ENCODE data around the gene HPCAL1. TPM values are rescaled to one million over a fixed set of nuclear protein-coding genes. Genes with fewer than 3 reads are reported as not detected.

HPCAL1 gene
- total and polyA plus RNA-seq, 2 of the 4 experiments (the other 2 are of a cell fraction), result 8.2 to 33.7 TPM

GRCh38 chr2:10471955-10472354, 169.3 kb downstream of the HPCAL1 start:
- no peak overlapping the region for H2BK20ac ChIP-seq (ENCODE audit: low read depth, low read length)
- H2AK9ac ChIP-seq (replicated peaks; ENCODE audit: low read depth, low read length, poor library complexity), result no peak overlapping the region
- no peak overlapping the region for H4K91ac ChIP-seq (ENCODE audit: insufficient read depth, low read depth, low read length)
- no peak overlapping the region for H4K5ac ChIP-seq (ENCODE audit: low read depth, low read length)
- H3K18ac ChIP-seq (ENCODE audit: low read depth, low read length), result no peak overlapping the region
- ATAC-seq (ENCODE audit: low read depth), result no peak
- BruUV-seq (replicated peaks), result no TSS peak
- H4K20me1 ChIP-seq (ENCODE audit: insufficient read depth, low read length), result no peaks in the 10 kb centered on the region
- no peak overlapping the region for H2AFZ ChIP-seq (replicated peaks; ENCODE audit: low read length, poor library complexity)
- H3K79me1 ChIP-seq (ENCODE audit: low read depth in 1 of 2, low read length in 2 of 2), result no peaks in the 10 kb centered on the region
- H3K9ac ChIP-seq (ENCODE audit: low read depth, low read length), result no peak overlapping the region
- no peak for DNase-seq
- H3K14ac ChIP-seq (replicated peaks; ENCODE audit: low read depth, low read length), result no peak overlapping the region
- no peak overlapping the region for H3K23ac ChIP-seq (ENCODE audit: low read depth, low read length)
- H4K8ac ChIP-seq (ENCODE audit: low read depth in 2 of 2, low read length in 2 of 2), result no peak overlapping the region
- no peak overlapping the region for H2BK15ac ChIP-seq (ENCODE audit: low read depth, low read length)
- no peak overlapping the region for H3K56ac ChIP-seq (ENCODE audit: extremely low read depth, insufficient read depth, low read length)
- H3K27me3 ChIP-seq (ENCODE audit: control insufficient read depth, insufficient read depth, low read length), result peaks cover 31% of the 10 kb centered on the region
- in situ Hi-C loops (cut with MboI; ENCODE audit: low sequenced_read_pairs), result no loop called here
- no peak for TF ChIP-seq CEBPB (IDR thresholded peaks at IDR 0.05; ENCODE audit: low read depth, low read length)
- TF ChIP-seq SMC3 (IDR thresholded peaks at IDR 0.05; ENCODE audit: low read depth, low read length), result no peak
- TF ChIP-seq MAFK (IDR thresholded peaks at IDR 0.05; ENCODE audit: low read depth, low read length), result no peak
- TF ChIP-seq BHLHE40 (IDR thresholded peaks at IDR 0.05; ENCODE audit: low read depth, low read length), result no peak
- no peak for TF ChIP-seq RCOR1 (IDR thresholded peaks at IDR 0.05; ENCODE audit: insufficient replicate concordance, low read length)
- TF ChIP-seq CTCF (conservative IDR thresholded peaks at IDR 0.05; ENCODE audit: low read depth, low read length), result no peak
- TF ChIP-seq FOS (IDR thresholded peaks at IDR 0.05; ENCODE audit: low read depth, low read length), result no peak
- no peak for TF ChIP-seq USF2 (IDR thresholded peaks at IDR 0.05; ENCODE audit: low read depth, low read length)
- TF ChIP-seq RFX5 (IDR thresholded peaks at IDR 0.05; ENCODE audit: low read depth, low read length), result no peak
- TF ChIP-seq MAZ (IDR thresholded peaks at IDR 0.05; ENCODE audit: borderline replicate concordance, low read depth, low read length), result no peak
- TF ChIP-seq MXI1 (IDR thresholded peaks at IDR 0.05; ENCODE audit: borderline replicate concordance, low read depth, low read length), result no peak
- TF ChIP-seq CHD1 (IDR thresholded peaks at IDR 0.05; ENCODE audit: low read depth, low read length), result no peak
- TF ChIP-seq ELK1 (IDR thresholded peaks at IDR 0.05; ENCODE audit: borderline replicate concordance, low read depth, low read length), result no peak
- no peak overlapping the region for H2AK5ac ChIP-seq (ENCODE audit: low read depth, low read length)
- H3K36me3 ChIP-seq (ENCODE audit: control insufficient read depth, insufficient read depth, low read length), result no peaks in the 10 kb centered on the region
- 75% methylated on average over 1 of the region's 2 CpGs; no CpG with 5 or more reads in 1 of the 2 experiments for WGBS, 2 experiments (ENCODE audit: extremely low coverage in 2 of 2, insufficient read length in 1 of 2)
- ChIA-PET CTCF (interaction anchor here (0.8 kb wide), 1 partner anchor 37 kb away, joined by 3 read pairs; no protein-coding TSS in a partner anchor), POLR2A (ENCODE audit: unreplicated experiment) (no interaction called here)
- H3K9me1 ChIP-seq (ENCODE audit: insufficient read depth, low read length), result no peaks in the 10 kb centered on the region
- no peaks in the 10 kb centered on the region for H3K9me3 ChIP-seq (ENCODE audit: control insufficient read depth, insufficient read depth, low read length)
- H3K27ac ChIP-seq (ENCODE audit: insufficient read depth, low read length), result no peak overlapping the region
- intact Hi-C loops (cut with micrococcal nuclease), result no loop called here
- no peaks in the 10 kb centered on the region for H3K4me1 ChIP-seq (ENCODE audit: control insufficient read depth, insufficient read depth, low read length)
- no peak overlapping the region for H3K4me2 ChIP-seq (ENCODE audit: low read depth, low read length)
- no peak overlapping the region for H3K4ac ChIP-seq (ENCODE audit: low read depth, low read length)
- H2BK120ac ChIP-seq (ENCODE audit: low read depth, low read length), result no peak overlapping the region
- dilution Hi-C loops (cut with HindIII; ENCODE audit: low sequenced_read_pairs, unreplicated experiment), result no loop called here
- H2BK5ac ChIP-seq (ENCODE audit: low read depth, low read length, poor library complexity, severe bottlenecking), result no peak overlapping the region
- no peak overlapping the region for H3K4me3 ChIP-seq (ENCODE audit: insufficient read depth, low read depth, low read length)
